Middle frontal gyrus (tissue), 1 donor: ENCODE results near the gene RAB6D.
"Not testable (repeated sequence)": the region's sequence is repeated elsewhere in the genome, so short reads cannot be mapped to it uniquely, and the experiment has no call there.

Experiments used
- DNase-seq: peaks from one replicate; pipeline ENCODE4 v3.0.0-alpha.2; 2015; ENCODE audit warnings: low spot score; ENCODE audit errors: extremely low spot score

The RAB6D gene

GRCh38 chr2:131363703-131364186 lies at the start of gene RAB6D:
Gene RAB6D, minus strand, starts transcription at chr2:131364168. Its CDS starts 448 bp downstream, at chr2:131363720.
- not testable (repeated sequence) for DNase-seq

DNA sequence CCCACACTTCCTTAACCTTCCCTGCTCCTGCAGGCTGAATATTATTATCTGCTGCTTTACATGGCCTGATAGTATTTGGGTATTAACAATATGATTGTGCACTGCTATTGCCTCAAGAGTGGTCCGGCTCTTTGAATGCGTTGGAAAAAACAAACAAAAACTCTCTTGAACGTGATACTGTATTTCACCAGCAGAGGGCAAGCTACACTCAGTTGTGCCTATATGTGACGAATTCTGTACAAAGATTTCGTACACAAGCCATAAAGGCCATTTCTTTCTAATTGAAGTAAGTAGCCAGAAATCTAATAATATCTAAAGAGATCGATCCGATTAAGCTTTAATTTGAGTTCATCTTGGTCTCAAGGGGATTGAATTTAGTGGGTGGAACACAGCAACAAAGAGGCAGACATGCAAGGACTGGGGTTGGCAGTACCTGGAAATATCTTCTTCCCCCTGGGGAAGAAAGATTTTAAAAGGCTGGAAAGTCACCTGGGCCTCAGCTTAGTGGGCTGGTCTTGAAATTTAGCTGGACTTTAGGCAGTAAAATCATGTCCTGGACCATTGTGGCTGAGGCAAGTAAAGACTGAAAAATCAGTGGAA lies 49.3 kb upstream of the RAB6D start:
- DNase-seq: peak; percentile 6

- no peak for DNase-seq
Measured at GRCh38 chr2:131410173-131410572, 46.2 kb upstream of the RAB6D start.

DNA sequence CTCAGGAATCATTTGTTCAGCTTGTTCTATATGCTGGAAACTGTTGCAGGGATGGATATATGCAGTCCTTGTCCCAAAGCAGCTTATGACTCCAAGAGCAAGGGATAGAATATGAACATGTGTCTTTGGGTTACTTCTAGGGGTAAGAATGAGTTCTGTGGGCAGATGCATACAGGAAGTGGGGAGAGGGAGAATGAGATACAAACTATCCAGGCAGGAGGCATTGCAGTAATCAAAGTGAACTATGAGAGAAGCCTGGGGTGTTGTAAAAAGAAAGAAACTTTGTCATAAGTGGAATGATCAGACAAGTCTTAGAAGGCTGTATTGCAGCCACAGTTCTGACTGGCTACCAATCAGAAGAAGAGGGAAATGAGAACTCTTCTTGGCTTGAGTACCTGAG lies 44.8 kb upstream of the RAB6D start:
- DNase-seq: no peak

DNA sequence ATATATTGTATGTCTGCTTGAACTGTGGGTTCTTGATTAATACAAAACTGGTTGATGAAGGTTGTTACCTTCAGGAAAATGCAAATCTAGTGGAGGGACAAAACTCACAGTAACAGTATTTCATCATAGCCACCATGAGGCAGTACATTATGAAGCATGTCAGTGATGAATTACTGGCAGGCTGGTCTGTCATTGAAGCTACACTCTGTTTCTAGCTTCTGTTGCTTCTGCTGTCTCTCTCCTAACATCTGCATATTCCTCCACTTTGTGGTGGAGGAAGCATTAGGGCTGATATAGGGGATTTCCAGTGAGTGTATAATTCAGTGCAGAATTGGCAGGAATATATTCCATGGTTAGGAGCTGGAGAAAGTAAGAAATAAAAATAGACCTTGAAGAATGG lies 44.2 kb upstream of the RAB6D start:
- no peak for DNase-seq

- no peak for DNase-seq
Measured at GRCh38 chr2:131404753-131405152, 40.8 kb upstream of the RAB6D start.

DNA sequence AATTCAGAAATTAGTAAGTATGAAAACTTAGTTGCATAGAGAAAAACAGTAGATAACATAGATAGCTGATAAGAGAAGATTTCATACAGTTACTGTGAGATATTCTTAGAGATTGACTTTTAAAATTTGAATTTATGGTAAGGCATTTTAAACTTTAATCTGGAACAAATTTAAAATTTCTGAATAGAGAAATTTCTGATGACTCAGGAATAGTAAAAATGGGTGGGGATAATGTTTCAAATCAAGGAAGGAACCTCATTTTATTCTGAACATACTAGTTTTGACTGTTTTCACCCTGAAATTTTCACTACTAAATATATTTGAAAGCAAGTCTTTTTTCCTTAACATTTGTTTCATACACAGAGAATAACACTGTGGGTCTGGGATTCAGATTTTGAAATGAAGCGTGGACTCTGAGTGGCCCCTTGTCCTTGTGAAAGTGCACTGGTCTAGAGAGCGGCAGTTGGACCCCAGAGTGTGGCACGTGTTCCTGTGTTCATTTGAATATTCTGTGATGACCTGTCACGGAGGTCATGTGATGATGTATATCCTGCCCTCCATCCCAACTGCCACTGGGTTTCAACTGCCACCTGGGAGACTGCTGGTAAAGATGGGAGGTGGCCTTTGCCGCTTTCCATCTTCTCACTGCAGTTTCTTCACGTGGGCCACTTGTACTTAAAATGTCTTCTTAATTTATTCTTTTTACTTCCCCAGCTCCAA lies 38.5 kb upstream of the RAB6D start:
- no peak for DNase-seq

GRCh38 chr2:131400849-131401248 lies 36.9 kb upstream of the RAB6D start:
- no peak for DNase-seq

DNA sequence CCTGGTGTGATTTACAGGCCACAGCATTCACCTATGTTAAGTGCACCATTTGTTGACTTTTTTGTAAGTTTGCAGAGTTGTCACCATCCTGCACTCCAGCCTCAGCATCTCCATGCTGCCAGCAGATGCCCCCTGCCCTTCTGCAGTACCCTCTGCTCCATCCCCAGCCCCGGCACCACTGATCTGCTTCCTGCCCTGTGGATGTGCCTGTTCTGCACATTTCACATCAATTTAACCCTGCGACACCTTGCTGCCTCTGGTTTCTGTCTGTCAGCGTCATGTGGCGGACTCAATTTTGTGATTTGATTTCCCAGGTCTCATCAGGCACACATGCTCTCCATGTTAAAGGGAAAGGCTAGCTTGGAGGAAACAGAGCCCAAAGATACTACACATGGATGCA lies 36.5 kb upstream of the RAB6D start:
- DNase-seq: not testable (repeated sequence)

DNA sequence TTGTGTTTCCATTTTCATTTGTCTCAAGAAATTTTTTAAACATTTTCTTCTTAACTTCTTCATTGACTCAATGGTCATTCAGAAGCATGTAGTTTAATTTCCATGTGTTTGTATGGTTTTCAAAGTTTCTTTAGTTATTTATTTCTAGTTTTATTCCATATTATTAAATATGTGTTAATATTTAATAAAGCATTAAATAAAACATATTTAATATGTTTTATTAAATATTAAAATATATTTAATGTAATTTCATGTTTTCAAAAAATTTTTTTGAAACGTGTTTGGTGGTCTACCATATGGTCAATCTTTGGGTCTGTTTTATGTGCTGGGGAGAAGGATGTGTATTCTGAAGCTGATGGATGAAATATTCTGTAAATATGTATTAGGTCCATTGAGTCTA lies 32.2 kb upstream of the RAB6D start:
- DNase-seq: not testable (repeated sequence)

- not testable (repeated sequence) for DNase-seq
Measured at GRCh38 chr2:131395024-131395645, 31.2 kb upstream of the RAB6D start.

DNA sequence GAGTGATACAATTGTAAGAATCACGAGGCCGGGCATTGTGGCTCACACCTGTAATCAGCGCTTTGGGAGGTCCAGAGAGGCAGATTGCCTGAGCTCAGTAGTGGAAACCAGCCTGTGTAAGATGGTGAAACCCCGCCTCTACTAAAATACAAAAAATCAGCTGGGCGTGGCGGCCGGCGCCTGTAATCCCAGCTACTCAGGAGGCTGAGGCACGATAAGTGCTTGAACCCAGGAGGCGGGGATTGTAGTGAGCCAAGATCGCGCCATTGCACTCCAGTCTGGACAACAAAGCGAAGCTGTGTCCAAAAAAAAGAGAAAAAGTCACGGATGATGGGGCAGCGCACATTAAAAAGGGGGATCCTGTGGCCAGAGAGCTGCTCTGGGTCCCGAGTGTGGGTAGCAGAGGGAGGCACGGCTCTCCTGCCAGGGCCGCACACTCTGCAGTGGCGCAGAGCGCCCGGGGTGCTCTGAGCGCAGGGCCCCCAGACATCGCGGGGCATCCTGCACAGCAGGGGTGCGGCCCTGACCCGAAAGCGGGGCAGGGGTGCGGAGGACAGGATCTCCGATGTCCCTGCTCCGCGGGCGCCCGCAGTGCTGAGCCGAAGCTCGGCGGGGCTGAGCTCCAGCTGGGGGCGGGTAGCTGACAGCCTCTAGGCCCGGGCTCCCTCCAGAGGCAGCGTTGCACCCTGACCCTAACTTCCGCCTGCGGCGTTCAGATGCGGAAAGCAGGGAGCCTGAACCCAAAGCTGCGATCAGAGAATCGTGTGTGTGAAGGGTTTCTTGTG lies 30.4 kb upstream of the RAB6D start:
- no peak for DNase-seq

- DNase-seq: not testable (repeated sequence)
Measured at GRCh38 chr2:131391953-131392352, 28.0 kb upstream of the RAB6D start.

- DNase-seq: not testable (repeated sequence)
Measured at GRCh38 chr2:131391471-131391870, 27.5 kb upstream of the RAB6D start.

DNA sequence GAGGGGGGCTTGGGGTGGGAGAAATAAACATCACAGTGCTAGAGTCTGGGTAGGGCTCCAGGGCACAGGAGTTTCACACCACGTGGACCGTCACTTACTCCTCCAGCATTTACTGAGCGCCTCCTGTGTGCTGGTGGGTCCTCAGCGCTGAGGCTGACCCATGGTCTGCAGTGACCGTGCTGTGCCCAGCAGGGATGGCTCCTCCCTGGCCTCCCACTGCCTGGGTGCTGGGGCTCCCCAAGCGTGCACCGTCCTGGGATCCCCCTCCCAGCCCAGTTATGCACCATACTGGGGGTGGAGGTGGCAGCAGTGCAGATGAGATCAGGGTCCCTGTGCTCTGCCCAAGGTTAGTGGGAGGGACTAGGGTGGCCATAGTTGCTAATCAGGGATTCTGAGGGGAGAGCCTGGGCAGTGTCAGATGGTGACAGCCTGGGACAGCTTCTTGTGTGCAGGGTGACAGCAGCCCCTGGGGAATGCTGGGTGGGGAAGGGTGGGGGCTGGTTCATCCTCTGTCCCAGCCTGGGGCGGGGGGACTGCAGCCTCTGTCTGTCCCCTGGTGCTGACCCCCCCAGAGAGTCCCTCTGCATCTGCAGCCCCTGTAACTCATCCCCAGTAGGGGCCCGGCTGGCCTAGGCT lies 26.6 kb upstream of the RAB6D start:
- DNase-seq: not testable (repeated sequence)

- DNase-seq: no peak
Measured at GRCh38 chr2:131389657-131390056, 25.7 kb upstream of the RAB6D start.

DNA sequence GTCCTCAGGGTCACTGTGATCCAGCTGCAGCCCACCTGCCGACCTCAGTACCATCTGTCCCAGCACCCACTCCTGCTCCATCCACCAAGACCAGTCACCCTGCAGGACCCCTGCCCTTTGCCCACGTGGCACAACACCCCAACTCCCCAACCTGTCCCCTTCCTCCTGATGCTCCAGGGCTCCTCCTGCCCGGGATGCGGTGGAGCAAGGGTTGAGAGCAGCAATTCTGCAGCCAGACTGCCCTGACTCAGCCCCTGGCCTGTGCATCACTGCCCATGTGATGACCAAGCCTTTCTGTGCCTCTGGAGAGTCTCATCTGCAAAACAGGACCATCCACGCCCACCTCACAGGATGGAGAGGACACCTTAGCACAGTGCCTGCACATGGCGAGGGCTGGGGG lies 24.9 kb upstream of the RAB6D start:
- DNase-seq: not testable (repeated sequence)

GRCh38 chr2:131373111-131373510 lies 9.1 kb upstream of the RAB6D start:
- not testable (repeated sequence) for DNase-seq

GRCh38 chr2:131369954-131370353 lies 6.0 kb upstream of the RAB6D start:
- DNase-seq: no peak

GRCh38 chr2:131368493-131369066 lies 4.6 kb upstream of the RAB6D start:
- DNase-seq: not testable (repeated sequence)

DNA sequence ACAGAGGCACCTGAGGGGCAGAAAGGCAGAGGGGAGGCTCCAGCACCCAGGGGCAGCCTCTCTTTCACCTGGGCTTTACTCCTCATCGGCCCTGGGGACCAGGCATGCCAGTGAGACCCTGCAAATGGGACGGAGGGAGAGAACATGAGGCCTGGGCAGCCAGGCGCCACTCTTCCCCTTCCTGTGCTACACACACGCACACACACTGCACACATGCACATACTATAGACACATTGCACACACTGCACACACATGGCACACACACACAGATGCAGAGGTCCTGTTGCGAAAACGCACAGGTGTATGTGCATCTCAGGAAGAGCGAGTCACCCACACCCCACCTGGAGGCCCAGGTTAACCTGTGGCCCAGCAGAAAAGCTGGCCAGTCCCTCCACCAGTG lies 3.4 kb upstream of the RAB6D start:
- DNase-seq: no peak
